HG02870 (cell line): ENCODE data around the gene SDCCAG8.

Experiments used
- ATAC-seq: cut with Tn5 transposase; IDR thresholded peaks from one replicate; pipeline ENCODE4 v1.9.1; 2021; ENCODE audit warnings: mild to moderate bottlenecking, moderate library complexity; ENCODE audit not compliant: unreplicated experiment

Gene SDCCAG8

DNA sequence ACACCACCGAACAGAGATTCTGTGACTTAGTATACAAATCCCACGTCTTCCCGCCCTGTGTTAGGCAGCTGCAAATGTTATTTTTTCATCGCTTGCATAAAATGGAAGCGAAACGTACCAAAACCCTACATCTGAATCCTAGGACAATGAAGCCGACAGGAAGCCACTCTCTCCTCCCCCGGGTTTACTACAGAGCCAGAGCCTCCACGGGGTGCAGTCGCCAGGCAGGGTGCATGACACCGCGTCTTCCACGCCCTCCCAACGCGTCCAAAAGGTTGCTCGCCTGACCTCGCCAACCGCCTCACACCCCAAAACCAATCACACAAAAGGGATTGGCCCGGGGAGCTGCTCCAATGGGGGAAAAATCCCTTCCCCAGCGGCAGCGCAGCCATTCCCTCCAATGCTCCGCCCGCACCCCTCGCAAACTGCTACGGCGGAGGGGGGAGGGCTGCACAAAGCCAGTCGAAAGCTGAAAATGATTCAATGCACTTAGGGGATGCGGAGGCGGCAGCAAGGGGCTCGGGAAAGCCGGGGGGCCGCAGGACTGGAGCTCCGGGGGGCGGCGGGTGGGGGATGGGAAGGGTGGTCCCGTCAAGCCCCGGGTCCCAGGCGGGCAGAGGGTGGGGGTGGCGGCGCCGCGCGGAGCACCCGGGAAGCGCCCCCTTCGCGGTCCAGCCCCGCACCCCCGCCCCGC, 1.5 kb upstream of the SDCCAG8 start:
- ATAC-seq, result peak; percentile 16

DNA sequence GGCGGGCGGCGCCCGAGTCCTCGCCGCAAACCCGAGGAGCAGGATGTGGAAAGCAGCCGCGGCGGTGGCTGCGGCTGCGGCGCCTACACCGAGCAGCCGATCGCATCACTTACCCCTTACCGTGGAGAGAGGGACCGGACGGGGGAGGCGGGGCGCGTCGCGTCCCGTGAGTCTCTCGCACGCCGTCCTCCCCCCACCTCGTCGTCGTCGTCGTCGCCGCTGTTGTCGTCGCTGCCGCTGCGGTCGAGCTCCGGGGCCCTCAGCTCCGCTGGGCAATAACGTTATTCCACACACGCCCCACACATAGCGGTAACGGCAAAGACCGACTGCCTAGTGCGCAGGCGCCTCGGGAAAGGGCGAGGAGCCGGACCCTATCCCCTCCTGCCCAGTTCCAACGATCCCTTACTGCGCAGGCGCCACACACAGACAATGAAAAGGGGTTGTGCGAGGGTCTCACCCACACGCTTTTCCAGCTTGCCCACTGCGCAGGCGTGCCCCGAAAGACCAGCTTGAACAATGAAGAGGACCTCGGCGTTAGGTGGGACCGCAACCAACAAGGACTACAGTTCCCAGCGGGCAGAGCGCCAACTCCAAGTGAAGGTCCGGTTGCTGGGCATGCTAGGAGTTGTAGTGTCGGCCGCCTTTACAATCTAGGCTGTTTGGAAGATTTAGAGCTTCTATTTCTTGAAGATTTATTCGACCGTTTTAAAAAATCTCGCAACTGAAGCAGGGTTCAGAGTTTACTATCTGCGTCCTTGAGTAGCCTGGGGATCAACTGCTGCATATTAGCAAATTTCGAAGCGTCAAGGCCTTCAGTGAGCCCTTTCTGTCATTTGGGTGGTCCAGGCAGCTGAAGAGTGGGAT, 682 bp upstream of the SDCCAG8 start, which contains the start of gene CEP170:
Gene CEP170, minus strand, starts transcription at position 355 of the 864 bp plus-strand sequence. CDS start 30,001 bp downstream, outside the sequence.
- peak; percentile 49 for ATAC-seq

DNA sequence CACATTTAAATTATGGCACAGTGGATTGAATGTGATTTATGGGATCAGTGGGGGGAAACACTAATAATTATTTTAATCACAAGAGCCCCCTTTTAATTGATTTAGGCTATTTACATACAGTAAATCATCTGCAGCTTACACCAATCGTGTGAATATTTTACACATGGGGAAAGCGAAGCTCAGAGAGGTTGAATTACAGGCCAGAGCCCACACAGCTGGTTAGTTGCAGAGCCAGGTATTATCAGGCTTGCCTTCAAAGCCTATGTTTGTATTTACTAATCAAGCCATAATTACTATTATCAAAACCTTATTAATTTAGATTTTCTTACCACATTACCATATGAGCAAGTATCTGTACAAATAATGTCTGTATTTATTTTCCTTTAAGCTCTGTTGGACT, 749 bp downstream of the SDCCAG8 start:
- ATAC-seq, result no peak

DNA sequence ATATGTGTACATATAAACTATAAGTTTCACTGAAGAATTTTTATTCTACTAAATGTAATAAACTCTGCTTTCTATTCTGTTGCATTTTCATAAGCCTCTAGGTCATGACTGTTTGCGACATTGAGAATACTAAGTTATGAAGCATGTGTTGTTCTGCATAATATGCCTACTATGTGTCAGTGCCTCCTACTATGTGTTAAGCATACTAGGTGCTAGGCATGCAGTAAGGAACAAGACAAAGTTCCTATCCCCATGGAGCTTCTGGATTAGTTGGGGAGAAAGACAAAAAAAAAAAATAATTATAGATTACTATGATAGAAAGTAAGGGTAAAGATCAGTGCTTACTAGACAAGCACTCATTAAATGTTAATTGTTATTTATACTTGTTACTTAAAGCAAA, 1.3 kb downstream of the SDCCAG8 start:
- ATAC-seq, result no peak

DNA sequence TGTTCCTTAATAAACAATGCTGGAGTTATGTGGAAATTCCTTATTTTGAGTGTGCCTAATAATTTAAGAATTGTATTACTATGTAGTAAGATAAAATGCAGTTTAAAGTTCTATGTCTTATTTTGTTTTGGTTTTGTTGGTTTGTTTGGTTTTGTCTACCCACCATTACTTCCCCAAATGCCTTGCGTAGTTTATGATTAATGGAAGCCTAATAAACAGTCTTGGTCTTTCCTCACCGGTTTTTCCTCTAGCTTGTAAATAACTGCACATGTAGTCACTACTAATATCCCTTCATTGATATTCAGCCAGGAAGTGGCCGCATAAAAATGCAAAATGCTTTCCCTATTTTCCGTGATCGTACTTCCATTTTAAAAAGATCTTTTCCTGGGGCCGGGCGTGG, 2.9 kb downstream of the SDCCAG8 start:
- no peak for ATAC-seq

DNA sequence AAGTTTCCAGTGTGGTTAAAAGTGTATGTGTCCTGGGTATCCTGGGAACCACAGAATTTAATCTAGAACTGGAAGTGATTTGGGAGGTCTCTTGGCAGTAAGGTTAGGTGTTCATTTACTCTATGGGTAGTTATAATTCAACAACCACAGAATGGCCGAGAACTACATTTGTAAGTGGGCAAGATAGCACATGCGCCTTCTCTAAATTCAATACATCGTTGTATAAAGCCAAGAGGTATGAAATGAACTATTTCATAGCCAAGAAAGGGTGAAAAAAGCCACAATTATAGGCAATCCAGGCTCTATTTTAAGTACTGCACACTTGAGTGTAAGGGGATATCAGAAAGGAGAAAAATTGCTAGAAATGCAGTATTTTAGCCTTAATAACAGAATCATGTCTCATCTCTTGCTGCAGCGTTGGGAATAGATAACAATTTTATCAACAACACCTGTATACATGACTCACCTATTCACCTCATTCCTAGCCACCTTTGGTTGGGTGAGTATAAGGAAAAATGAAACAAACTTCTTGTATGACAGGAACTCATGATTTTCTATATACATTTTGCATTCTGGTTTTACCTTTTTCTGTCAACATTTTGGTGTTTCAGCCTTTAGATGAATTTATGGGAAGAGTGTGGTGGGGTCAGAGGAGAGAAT, 4.5 kb downstream of the SDCCAG8 start:
- ATAC-seq, result no peak

DNA sequence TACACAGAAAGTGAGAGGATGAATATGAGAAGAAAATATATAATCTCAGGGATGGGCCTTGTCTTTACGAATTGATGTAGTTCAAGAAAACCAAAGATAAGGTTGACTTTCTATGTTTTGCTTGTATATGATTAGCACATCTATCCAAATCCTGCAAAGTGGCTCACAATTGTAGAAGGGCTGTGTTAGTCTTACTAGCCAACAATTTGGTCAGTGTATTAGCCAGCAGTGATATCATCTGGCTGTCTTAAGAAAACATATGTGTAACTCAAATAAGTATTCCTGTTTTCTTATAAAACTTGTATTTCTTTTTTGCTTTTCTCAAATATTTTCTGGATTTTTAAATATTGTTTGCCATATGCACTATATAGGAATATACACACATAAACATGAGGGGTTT, 5.5 kb downstream of the SDCCAG8 start:
- ATAC-seq, result no peak

DNA sequence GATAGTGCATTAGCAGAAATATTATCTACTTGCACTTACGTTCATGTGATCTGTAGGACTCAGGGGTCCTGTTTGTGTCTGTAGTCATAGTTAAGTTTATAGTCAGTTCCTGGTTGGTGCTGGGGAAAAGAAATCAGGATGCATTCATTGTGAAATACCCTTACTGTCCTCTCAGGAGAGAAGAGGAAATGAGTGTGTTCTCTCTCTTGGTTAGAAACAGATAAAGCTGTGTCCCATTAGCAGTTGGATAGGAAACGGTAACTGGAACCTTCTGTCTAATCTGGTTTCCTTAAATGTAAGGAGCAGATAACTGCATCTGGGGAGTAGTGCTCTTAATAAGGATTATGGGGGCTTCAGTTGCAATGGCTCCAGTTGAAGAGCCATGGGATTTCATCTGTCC, 8.9 kb downstream of the SDCCAG8 start:
- no peak for ATAC-seq

DNA sequence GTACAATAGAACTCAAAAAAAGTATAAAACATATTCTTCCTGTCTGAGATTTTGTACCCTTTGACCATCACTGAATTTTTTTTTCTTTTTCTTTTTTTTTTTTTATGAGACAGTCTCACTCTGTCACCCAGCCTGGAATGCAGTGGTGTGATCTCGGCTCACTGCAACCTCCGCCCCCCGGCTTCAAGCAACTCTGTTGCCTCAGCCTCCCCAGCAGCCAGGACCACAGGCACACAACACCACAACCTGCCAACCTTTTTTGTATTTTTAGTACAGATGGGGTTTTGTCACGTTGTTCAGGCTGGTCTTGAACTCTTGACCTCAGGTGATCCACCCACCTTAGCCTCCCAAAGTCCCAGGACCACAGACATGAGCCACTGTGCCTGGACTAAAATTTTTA, 10.4 kb downstream of the SDCCAG8 start:
- no peak for ATAC-seq

DNA sequence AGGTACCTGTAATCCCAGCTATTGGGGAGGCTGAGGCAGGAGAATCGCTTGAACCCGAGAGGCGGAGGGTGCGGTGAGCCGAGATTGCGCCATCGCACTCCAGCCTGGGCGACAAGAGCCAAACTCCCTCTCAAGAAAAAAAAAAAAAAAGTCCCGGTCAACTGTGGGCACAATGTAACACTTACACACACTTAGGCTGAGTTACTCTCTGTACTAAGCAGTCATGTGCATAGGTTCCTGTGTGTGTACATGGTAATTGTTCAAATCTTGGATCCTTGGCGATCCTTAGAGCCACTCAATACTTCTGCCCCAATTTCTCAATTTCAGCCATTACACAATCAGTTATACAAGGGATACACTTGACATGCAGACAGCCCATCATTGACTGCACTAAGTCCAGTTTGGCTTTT, 11.6 kb downstream of the SDCCAG8 start:
- no peak for ATAC-seq

DNA sequence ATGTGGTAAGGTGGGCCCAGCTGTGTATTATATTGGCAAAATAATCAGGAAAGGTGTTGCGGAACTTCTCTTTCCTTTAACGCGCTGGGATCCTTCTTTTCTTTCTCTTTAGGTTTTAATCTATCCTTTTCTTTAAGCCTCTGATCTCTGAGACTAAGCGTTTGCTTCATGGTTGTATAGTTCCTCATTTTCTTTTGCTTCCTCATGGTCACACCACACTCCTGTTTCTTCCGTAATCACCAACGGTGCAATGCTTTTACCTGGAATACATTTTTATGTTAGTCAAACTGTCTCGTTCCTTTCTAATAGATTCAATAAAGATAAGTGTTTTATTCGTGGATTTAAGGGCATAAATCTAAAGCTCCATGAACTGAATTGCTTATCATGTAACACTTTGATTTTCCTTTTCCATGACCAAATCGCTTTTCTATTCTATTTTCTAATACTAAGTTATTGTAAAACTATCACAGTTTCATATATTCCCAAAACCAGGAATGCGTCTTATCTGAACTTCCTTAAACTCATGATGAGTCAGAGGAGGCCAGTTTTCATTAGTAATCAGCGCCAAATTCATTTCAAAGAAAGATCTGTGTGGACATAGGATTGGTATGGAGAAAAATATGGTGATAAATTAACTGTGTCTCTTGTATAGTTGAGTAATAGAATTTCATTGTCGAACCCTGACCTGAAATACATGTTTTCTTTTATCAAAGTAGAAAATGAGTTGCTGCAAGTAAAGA, 12.2 kb downstream of the SDCCAG8 start:
- no peak for ATAC-seq

DNA sequence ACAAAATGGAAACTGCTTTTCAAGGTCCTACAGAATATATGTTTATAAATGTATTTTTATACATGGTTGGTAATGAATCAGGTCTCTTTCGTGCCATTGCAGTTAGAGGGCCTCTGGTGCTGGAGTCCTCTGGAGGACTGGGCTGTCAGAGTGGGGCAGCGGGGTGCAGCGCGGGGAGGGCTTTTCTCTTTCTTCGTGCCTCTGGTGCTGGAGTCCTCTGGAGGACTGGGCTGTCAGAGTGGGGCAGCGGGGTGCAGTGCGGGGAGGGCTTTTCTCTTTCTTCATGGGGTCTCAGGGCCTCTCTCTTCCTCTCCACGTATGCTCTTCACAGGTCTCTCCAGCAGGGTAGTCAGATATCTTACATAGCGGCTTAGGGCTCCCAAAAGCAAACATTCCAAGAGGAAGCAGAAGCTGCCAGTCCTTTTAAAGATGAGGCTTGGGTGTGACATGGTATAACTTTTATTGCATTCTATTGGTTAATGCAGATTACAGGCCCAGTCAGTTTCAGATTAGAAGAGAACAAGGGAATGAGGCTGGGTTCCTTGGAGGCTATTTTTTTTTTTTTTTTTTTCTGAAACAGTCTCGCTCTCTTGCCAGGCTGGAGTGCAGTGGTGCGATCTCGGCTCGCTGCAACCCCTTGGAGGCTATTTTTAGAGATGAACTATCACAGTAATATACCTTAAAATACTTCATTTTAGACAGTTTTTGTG, 13.1 kb downstream of the SDCCAG8 start:
- ATAC-seq, result no peak

DNA sequence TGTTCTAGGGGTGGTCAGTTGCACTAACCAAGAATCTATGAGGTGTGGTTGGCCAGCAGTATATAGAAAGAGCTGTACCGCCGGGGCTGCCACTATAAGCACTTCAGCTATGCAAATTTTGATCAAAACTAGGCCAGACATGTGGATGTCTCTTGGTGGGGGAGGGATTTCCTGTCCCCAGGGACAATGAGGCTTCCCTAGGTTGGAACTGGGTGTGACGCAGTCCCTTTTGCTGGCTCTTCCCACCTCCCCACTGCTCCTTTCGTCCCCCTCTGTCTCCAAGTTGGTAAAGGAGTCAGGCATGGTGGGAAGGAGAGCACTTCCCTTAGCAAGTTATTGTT, 13.6 kb downstream of the SDCCAG8 start:
- no peak for ATAC-seq

DNA sequence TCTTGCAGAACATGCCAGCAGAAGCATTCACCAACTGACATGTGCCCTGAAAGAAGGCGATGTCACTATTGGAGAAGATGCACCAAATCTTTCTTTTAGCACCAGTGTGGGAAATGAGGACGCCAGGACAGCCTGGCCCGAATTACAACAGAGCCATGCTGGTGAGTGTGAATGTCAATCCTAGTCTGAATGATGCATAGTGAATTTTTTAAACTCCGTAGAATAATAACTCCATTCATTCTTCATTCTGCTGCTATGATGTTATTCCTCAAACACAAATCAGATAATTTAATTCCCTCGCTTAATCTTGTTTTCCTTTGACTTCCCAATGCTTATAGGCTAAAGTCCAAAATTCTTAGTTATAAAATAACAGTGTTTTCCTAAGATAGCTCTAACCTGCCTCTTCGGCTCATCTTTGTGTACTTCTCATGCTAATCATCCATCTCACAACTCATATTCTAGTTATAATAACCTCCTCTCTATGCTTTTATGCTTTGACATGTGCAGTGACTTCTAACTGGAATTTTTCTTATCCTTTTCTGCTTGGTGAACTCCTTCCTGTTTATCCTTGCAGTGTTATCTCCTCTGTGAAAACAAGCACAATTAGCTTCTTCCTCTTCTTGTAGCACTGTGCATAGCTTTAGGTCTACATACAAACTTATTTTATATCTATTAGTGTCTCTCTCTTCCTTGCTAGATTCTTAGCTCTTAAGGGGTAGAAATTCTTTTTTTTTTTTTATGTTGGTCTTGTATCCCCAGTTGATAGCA, 14.4 kb downstream of the SDCCAG8 start:
- no peak for ATAC-seq

DNA sequence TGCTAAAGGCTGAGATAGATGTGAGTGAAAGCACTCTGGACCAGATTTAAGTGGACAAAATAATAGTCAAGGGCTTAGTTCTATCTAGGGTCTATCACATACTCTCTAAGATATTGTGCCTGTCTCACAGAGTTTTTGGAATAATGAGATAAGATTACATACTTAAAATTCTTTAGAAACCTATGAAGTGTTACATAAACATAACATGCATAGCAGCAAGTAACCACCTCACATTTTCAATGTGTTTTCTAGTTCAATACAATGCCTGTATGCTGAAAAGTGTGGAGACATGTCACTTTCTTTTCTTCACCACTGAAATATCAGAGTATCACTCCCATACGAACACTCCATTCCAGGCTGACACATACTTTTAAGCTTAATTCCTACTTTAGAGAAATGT, 16.2 kb downstream of the SDCCAG8 start:
- no peak for ATAC-seq

DNA sequence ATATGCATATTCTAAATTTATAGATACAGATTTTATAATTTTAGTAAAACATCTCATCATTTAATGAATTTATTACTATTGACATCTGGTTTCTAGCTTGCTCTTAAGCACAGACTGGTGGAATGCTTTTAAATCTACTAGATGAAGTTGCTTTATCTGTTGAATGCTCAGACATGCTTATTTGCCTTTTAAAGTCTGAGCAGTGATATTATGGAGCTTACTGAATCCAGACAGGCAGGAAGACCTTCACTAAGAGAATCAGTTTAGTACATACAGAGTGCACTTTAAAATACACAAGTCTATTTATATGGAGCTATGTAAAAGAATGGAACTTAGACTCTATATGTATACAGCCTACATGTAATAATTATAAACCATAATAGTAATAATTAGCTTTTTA, 16.6 kb downstream of the SDCCAG8 start:
- no peak for ATAC-seq

DNA sequence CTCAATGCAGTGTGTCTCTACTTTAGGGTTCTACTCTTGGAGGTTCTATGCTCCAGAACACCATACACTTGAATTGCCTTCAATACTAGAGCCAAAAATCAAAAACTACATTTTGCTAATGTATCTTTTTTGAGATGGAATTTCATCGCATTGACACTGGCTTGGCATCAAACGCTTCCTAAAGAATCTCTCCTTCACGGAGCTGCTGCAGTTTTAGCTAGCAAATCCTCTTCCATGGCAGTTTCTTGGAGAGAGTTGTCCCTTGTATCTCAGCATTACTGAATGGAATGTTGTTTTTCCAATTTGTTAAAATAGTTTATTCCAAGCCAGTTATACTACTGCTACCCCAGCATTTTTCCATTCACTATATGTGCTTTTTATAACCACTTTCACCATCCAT, 17.7 kb downstream of the SDCCAG8 start:
- ATAC-seq, result no peak

DNA sequence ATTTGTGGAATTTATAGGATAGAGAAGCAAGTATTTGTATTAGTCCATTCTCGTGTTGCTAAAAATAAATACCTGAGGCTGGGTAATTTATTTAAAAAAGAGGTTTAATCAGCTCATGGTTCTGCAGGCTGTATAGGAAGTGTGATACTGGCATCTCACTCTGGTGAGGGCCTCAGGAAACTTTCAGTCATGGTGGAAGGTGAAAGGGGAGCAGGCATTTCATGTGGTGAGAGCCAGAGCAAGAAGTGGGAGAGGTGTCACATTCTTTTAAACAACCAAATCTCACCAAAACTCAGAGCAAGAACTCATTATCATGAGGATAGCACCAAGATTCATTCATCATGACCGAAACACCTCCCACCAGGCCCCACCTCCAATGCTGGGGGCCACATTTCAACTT, 18.1 kb downstream of the SDCCAG8 start:
- ATAC-seq, result no peak

DNA sequence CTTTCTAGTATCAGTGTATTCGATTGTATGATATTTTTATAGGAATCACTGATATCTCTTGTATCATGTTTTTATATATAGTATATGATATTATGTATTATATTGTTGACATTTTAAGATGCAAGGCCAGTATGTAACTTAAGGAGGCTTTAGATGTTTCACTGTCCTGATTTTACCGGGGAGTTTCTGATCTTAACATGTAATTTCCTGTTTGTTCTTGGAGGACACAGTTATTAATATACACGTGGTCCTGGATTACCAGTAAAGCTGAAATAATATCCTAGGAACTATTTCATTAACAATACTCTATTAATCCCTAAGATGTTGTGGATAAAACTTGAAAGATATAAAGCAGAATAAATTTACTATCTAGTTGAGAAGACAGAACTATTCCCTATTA, 19.5 kb downstream of the SDCCAG8 start:
- ATAC-seq, result no peak
